K562 (cell line): ENCODE results near the gene CERCAM. TPM values are rescaled to one million over a fixed set of nuclear protein-coding genes. Genes with fewer than 3 reads are reported as not detected.

Experiments
- ARID2 ChIP-seq: fragments of 450-650 bp; IDR thresholded peaks from 2 replicates; pipeline ENCODE4 v1.6.1; 2017; ENCODE audit warnings: antibody characterized with exemption, mild to moderate bottlenecking
- CBX2 ChIP-seq: fragments of 200-600 bp; sonication (generic); IDR thresholded peaks from one replicate; pipeline ENCODE4 v1.6.1; 2012; ENCODE audit warnings: mild to moderate bottlenecking, low read length, inconsistent platforms; ENCODE audit not compliant: insufficient read depth, poor library complexity, severe bottlenecking
- CBX5 ChIP-seq: IDR thresholded peaks from 2 replicates; pipeline ENCODE4 v1.6.1; 2014; ENCODE audit warnings: low read depth, borderline replicate concordance
- CHD4 ChIP-seq: fragments of 200-600 bp; sonication (generic); IDR thresholded peaks from 3 replicates; pipeline ENCODE4 v1.6.1; 2012; ENCODE audit warnings: low read depth, mild to moderate bottlenecking, mixed read lengths, low read length, inconsistent platforms; ENCODE audit not compliant: insufficient read depth, insufficient replicate concordance, poor library complexity, severe bottlenecking
- ETS1 ChIP-seq: conservative IDR thresholded peaks from 2 replicates; pipeline ENCODE4 v1.6.1; 2011; ENCODE audit warnings: low read depth, mild to moderate bottlenecking, low read length; ENCODE audit not compliant: control insufficient read depth
- EWSR1 ChIP-seq: fragments of 450-650 bp; IDR thresholded peaks from 2 replicates; pipeline ENCODE4 v1.6.1; 2018; ENCODE audit warnings: borderline replicate concordance, mild to moderate bottlenecking, low read depth, moderate library complexity; ENCODE audit not compliant: partially characterized antibody
- FOXJ2 ChIP-seq: fragments of 200-800 bp; sonication (Bioruptor generic); IDR thresholded peaks from 2 replicates; pipeline ENCODE4 v1.6.1; 2016; ENCODE audit warnings: missing genetic modification characterization, missing compliant biosample characterization
- HBP1 ChIP-seq: fragments of 450-650 bp; formaldehyde crosslinking; IDR thresholded peaks from 2 replicates; pipeline ENCODE4 v1.4.0; 2022; ENCODE audit warnings: missing genetic modification characterization
- HINFP ChIP-seq: fragments of 450-650 bp; conservative IDR thresholded peaks from 2 replicates; pipeline ENCODE4 v1.6.1; 2016; ENCODE audit warnings: missing genetic modification characterization, low read depth, mild to moderate bottlenecking, control low read depth, missing compliant biosample characterization
- MTA3 ChIP-seq: fragments of 450-650 bp; formaldehyde crosslinking; IDR thresholded peaks from 2 replicates; pipeline ENCODE4 v1.6.1; 2017; ENCODE audit warnings: mild to moderate bottlenecking, borderline replicate concordance
- NR2C1 ChIP-seq, 2 experiments: fragments of 450-650 bp; IDR thresholded peaks; 2 replicates each; pipeline ENCODE4 v1.6.1; 2017; ENCODE audit warnings: mild to moderate bottlenecking in 2 of 2, antibody characterized with exemption in 1 of 2, inconsistent platforms in 1 of 2, missing compliant biosample characterization in 1 of 2, missing genetic modification characterization in 1 of 2
- PTBP1 ChIP-seq: fragments of 200-400 bp; formaldehyde crosslinking; IDR thresholded peaks from 2 replicates; pipeline ENCODE4 v1.6.1; 2017; ENCODE audit warnings: low read depth, low read length
- RCOR1 ChIP-seq, 2 experiments: IDR thresholded peaks; 2 replicates each; pipeline ENCODE4 v1.6.1; 2012; ENCODE audit warnings: low read depth in 2 of 2, low read length in 2 of 2, borderline replicate concordance in 1 of 2, improper control_type of control experiment in 1 of 2
- STAG1 ChIP-seq: sonication (generic); formaldehyde crosslinking; IDR thresholded peaks from 2 replicates; pipeline ENCODE4 v1.5.0; 2020; ENCODE audit warnings: missing genetic modification reagents, borderline replicate concordance
- ZMIZ1 ChIP-seq, 2 experiments: fragments of 150-350 bp in 1 of 2; IDR thresholded peaks; 2 replicates each; pipeline ENCODE4 v1.6.1; 2012 to 2016; ENCODE audit warnings: low read depth in 2 of 2, low read length in 2 of 2, mild to moderate bottlenecking in 1 of 2, moderate library complexity in 1 of 2
- ZNF668 ChIP-seq: fragments of 250-450 bp; sonication (Bioruptor Pico); IDR thresholded peaks from 2 replicates; pipeline ENCODE4 v1.8.0; 2022; ENCODE audit warnings: mild to moderate bottlenecking, inconsistent platforms
- ZNF830 ChIP-seq: fragments of 250-450 bp; sonication (Bioruptor Pico); IDR thresholded peaks from 2 replicates; pipeline ENCODE4 v1.5.0; 2021; ENCODE audit warnings: mild to moderate bottlenecking
- polyA plus RNA-seq, 8 experiments: library from polyadenylated mRNA; depleted of rRNA in 4 of 8; stranded (reverse) in 5 of 8; unstranded in 3 of 8; fragments of >200 nt; fragmentation: Nextera tagmentation in 2 of 8; fragmentation: Illumina TruSeq in 1 of 8; extraction: Ambion mirVana in 2 of 8; extraction: Trizol in 1 of 8; gene quantifications; 2 replicates each; pipeline versions ENCODE4 v1.2.1 to v1.2.3, GENCODE V29; 2011 to 2014; ENCODE audit warnings: inconsistent platforms in 1 of 8, missing spikeins in 1 of 8
- total RNA-seq, 7 experiments: library from RNA; depleted of rRNA in 6 of 7; stranded (reverse); fragments of >200 nt in 6 of 7; fragmentation: Illumina TruSeq in 2 of 7; extraction: Trizol in 2 of 7; gene quantifications; 2 replicates each; pipeline versions ENCODE4 v1.2.1 to v1.2.3, GENCODE V29; 2011 to 2021; ENCODE audit warnings: low replicate concordance in 1 of 7

CERCAM gene
- total and polyA plus RNA-seq, 9 of the 15 experiments (the other 6 are each of a cell fraction or from before 2014, with no cell fraction given) = 0.75 to 24.0 (median 18.0) TPM

- TF ChIP-seq HBP1 (0 out of 2 replicates have a peak, but pooled peaks have one; percentile 63), ZMIZ1 (IDR thresholded peaks at IDR 0.05; ENCODE audit: low read depth in 2 of 2, low read length in 2 of 2) (no peak), PTBP1 (no peak), ZNF830 (CRISPR knock-in tag) (0 out of 2 replicates have a peak, but pooled peaks have one; percentile 86), CHD4 (no peak), EWSR1 (no peak), ARID2 (no peak), STAG1 (CRISPR knock-in tag) (no peak), CBX2 (no peak), FOXJ2 (tag) (no peak), CBX5 (no peak), RCOR1 (IDR thresholded peaks at IDR 0.05; ENCODE audit: borderline replicate concordance in 1 of 2, low read depth in 2 of 2, low read length in 2 of 2) (no peak; a peak in 1 of 4 replicates), ETS1 (peak; percentile 61), HINFP (tag) (no peak), ZNF668 (no peak), NR2C1 (IDR thresholded peaks at IDR 0.05) (no peak), NR2C1 (tag; IDR thresholded peaks at IDR 0.05) (no peak), MTA3 (0 out of 2 replicates have a peak, but pooled peaks have one; percentile 57)
These were observed 35.4 kb downstream of the CERCAM start, which contains the start of gene ODF2 (continued) for GRCh38 chr9:128455849-128456612.
